PC-3 (cell line): ENCODE data around the gene ANTXR2. TPM values are rescaled to one million over a fixed set of nuclear protein-coding genes. Genes with fewer than 3 reads are reported as not detected.

Source experiments
- ATAC-seq: fragments of 200-7000 bp; cut with Tn5 transposase; 2 replicates; pipeline ENCODE4 v1.9.1; 2020; ENCODE audit warnings: mild to moderate bottlenecking, moderate library complexity
- BruUV-seq: library from RNA; stranded (reverse); fragments of 400-500 nt; replicated peaks from 2 replicates; lab custom pipeline; 2021; lab: Mats Ljungman, UMichigan
- CTCF ChIA-PET: fragments of 300-600 bp; sonication (Branson Sonifier 250); formaldehyde crosslinking; loops from one replicate; lab custom pipeline; 2022; ENCODE audit warnings: antibody characterized with exemption; lab: Charles Lee
- POLR2A ChIA-PET: fragments of 300-600 bp; sonication (Branson Sonifier 250); formaldehyde crosslinking; loops from one replicate; lab custom pipeline; 2022; ENCODE audit warnings: antibody characterized with exemption; ENCODE audit not compliant: unreplicated experiment; lab: Charles Lee
- DNase-seq: peaks from one replicate; pipeline ENCODE4 v3.0.0-alpha.2; 2015
- H2AFZ ChIP-seq: fragments of 300-600 bp; sonication (generic); 2 replicates; pipeline ENCODE4 v1.6.0; 2016; ENCODE audit warnings: antibody characterized with exemption, low read length
- H3F3A ChIP-seq: fragments of 300-600 bp; sonication (generic); one replicate; pipeline ENCODE4 v1.6.0; 2017; ENCODE audit warnings: antibody characterized with exemption, low read length, control low read depth, mild to moderate bottlenecking; ENCODE audit not compliant: unreplicated experiment
- H3K27ac ChIP-seq: fragments of 300-600 bp; sonication (generic); 2 replicates; pipeline ENCODE4 v1.5.1; 2016; ENCODE audit warnings: mild to moderate bottlenecking, low read length
- H3K27me3 ChIP-seq: fragments of 300-600 bp; sonication (generic); 2 replicates; pipeline ENCODE4 v1.6.1; 2016; ENCODE audit warnings: low read length, mixed read lengths
- H3K36me3 ChIP-seq: fragments of 300-600 bp; sonication (generic); 2 replicates; pipeline ENCODE4 v1.6.1; 2016; ENCODE audit warnings: low read depth, mixed run types, low read length, mixed read lengths
- H3K4me1 ChIP-seq: fragments of 300-600 bp; sonication (generic); 2 replicates; pipeline ENCODE4 v1.5.1; 2016; ENCODE audit warnings: low read length; ENCODE audit not compliant: insufficient read depth
- H3K4me2 ChIP-seq: fragments of 300-600 bp; sonication (generic); 2 replicates; pipeline ENCODE4 v1.6.0; 2016; ENCODE audit warnings: low read length
- H3K4me3 ChIP-seq: fragments of 300-600 bp; sonication (generic); 2 replicates; pipeline ENCODE4 v1.5.1; 2016; ENCODE audit warnings: mild to moderate bottlenecking, low read length, mixed read lengths
- H3K79me2 ChIP-seq: fragments of 300-600 bp; sonication (generic); 2 replicates; pipeline ENCODE4 v1.6.1; 2017; ENCODE audit warnings: low read length, mixed read lengths
- H3K9ac ChIP-seq: fragments of 300-600 bp; sonication (generic); 2 replicates; pipeline ENCODE4 v1.6.0; 2016; ENCODE audit warnings: mild to moderate bottlenecking, low read length
- H3K9me2 ChIP-seq: fragments of 300-600 bp; sonication (generic); replicated peaks from 2 replicates; pipeline ENCODE4 v1.6.1; 2016; ENCODE audit warnings: mixed run types, low read length, mixed read lengths
- H3K9me3 ChIP-seq: fragments of 300-600 bp; sonication (generic); 2 replicates; pipeline ENCODE4 v1.6.1; 2016; ENCODE audit warnings: low read length, mixed read lengths
- H4K20me1 ChIP-seq: fragments of 300-600 bp; sonication (generic); 2 replicates; pipeline ENCODE4 v1.6.1; 2016; ENCODE audit warnings: low read length, mixed read lengths
- EZH2 ChIP-seq: fragments of 300-600 bp; sonication (generic); IDR thresholded peaks from one replicate; pipeline ENCODE4 v1.6.1; 2017; ENCODE audit warnings: antibody characterized with exemption, mild to moderate bottlenecking, low read length; ENCODE audit not compliant: unreplicated experiment
- EZH2phosphoT487 ChIP-seq: fragments of 300-600 bp; sonication (generic); IDR thresholded peaks from 2 replicates; pipeline ENCODE4 v1.6.1; 2018; ENCODE audit warnings: mild to moderate bottlenecking, antibody characterized with exemption, low read length, borderline replicate concordance
- intact Hi-C: fragments of 100-400 bp; cut with micrococcal nuclease; formaldehyde crosslinking; loops from 2 replicates; pipeline ENCODE4 v1.9.0; 2023
- total RNA-seq: library from RNA; depleted of rRNA; stranded (reverse); fragments of >200 nt; gene quantifications from 2 replicates; pipeline ENCODE4 v1.2.3, GENCODE V29; 2014
- TF ChIP-seq, protein P1 (sequence below): fragments of 300-600 bp; sonication (generic); conservative IDR thresholded peaks from 2 replicates; pipeline ENCODE4 v1.5.1; 2017; ENCODE audit warnings: antibody characterized with exemption, low read depth, mild to moderate bottlenecking, low read length

The ANTXR2 gene
- total RNA-seq, 1 experiment from 2014 or later = 43.9 TPM

DNA sequence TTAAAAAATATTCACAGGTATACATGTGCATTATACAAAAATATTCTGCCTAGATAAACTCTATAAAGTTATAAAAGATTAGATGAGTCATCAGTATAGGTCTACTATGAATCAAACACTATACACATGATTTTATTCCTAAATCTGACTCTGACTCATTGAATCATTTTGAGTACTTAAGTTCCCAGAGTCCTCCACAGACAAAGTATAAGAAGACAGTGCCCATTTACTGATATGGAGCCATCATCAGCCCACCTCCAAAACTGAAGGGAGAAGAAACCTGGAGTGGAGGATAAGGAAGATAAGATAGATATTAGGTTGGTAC is 28.7 kb upstream of the ANTXR2 start:
- DNase-seq = peak; percentile 74
- Histone ChIP-seq H3K27me3 (no peaks in the 10 kb centered on the region), H3K9ac (peak overlapping the region; percentile 64), H3K9me3 (no peaks in the 10 kb centered on the region), H3K4me2 (peak overlapping the region; percentile 18), H4K20me1 (no peaks in the 10 kb centered on the region), H3K36me3 (no peaks in the 10 kb centered on the region), H3K79me2 (no peaks in the 10 kb centered on the region), H2AFZ (peak overlapping the region; percentile 31; the same call in 1 of the 2 replicates), H3F3A (peaks cover 7% of the 10 kb centered on the region), H3K4me1 (peaks cover 50% of the 10 kb centered on the region), H3K4me3 (no peak overlapping the region), H3K9me2 (no peaks in the 10 kb centered on the region), H3K27ac (peak overlapping the region; percentile 90)
- CTCF ChIA-PET = no interaction called here
- ATAC-seq = peak; percentile 60
- TF ChIP-seq, protein P1, sequence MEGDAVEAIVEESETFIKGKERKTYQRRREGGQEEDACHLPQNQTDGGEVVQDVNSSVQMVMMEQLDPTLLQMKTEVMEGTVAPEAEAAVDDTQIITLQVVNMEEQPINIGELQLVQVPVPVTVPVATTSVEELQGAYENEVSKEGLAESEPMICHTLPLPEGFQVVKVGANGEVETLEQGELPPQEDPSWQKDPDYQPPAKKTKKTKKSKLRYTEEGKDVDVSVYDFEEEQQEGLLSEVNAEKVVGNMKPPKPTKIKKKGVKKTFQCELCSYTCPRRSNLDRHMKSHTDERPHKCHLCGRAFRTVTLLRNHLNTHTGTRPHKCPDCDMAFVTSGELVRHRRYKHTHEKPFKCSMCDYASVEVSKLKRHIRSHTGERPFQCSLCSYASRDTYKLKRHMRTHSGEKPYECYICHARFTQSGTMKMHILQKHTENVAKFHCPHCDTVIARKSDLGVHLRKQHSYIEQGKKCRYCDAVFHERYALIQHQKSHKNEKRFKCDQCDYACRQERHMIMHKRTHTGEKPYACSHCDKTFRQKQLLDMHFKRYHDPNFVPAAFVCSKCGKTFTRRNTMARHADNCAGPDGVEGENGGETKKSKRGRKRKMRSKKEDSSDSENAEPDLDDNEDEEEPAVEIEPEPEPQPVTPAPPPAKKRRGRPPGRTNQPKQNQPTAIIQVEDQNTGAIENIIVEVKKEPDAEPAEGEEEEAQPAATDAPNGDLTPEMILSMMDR = no peak
- no peak for TF ChIP-seq EZH2
- TF ChIP-seq EZH2phosphoT487 = no peak
- POLR2A ChIA-PET = no interaction called here
- no TSS peak for BruUV-seq
- intact Hi-C loops = loop anchor here (1.0 kb wide), 1 partner anchor 35 kb away; no protein-coding TSS in a partner anchor

DNA sequence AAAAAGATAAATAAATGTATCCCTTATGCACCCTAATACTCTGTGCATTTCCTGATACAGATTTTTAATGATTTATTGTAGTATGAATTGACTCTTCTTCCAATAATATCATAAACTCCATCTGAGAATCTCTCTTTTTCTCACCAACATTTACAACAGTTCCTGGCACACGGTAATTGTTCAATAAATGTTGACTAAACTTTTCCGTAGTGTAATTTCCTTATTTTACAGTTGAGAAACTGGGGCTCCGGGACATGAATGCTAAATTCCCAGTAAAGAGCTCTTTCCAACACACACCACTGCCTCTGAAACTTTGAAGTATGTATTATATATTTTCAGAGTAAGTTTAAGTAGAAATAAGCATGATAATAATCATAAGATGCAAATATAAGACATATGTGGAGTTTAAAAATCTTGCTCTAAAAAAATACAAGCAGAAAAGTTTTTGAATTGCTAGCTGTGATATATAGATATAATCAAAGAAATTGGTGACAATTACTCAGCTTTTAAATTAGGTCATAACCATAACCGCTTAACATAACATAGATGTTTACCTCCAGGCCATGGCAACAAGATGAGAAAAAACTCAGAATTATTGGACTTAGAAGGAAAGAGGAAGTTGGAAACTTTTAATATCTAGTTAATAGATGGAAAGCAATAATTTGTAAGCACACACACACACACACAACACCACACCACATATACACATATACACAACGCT is 28.2 kb upstream of the ANTXR2 start:
- Histone ChIP-seq H4K20me1 (no peaks in the 10 kb centered on the region), H3K36me3 (no peaks in the 10 kb centered on the region), H3K9ac (peak overlapping the region; percentile 64), H3K9me2 (no peaks in the 10 kb centered on the region), H2AFZ (0 out of 2 replicates have a peak overlapping the region, but pooled peaks have one; percentile 11), H3K4me3 (0 out of 2 replicates have a peak overlapping the region, but pooled peaks have one; percentile 1), H3K27me3 (no peaks in the 10 kb centered on the region), H3F3A (peaks cover 7% of the 10 kb centered on the region), H3K9me3 (no peaks in the 10 kb centered on the region), H3K4me2 (peak overlapping the region; percentile 18), H3K79me2 (no peaks in the 10 kb centered on the region), H3K27ac (peak overlapping the region; percentile 90), H3K4me1 (peaks cover 55% of the 10 kb centered on the region)
- POLR2A ChIA-PET = no interaction called here
- ATAC-seq (peak; percentile 38), DNase-seq (peak; percentile 66)
- no peak for TF ChIP-seq EZH2
- TF ChIP-seq, protein P1 = no peak
- TF ChIP-seq EZH2phosphoT487 = no peak
- intact Hi-C loops = loop anchor here (1.0 kb wide), 1 partner anchor 35 kb away; no protein-coding TSS in a partner anchor
- no TSS peak for BruUV-seq
- CTCF ChIA-PET = no interaction called here

DNA sequence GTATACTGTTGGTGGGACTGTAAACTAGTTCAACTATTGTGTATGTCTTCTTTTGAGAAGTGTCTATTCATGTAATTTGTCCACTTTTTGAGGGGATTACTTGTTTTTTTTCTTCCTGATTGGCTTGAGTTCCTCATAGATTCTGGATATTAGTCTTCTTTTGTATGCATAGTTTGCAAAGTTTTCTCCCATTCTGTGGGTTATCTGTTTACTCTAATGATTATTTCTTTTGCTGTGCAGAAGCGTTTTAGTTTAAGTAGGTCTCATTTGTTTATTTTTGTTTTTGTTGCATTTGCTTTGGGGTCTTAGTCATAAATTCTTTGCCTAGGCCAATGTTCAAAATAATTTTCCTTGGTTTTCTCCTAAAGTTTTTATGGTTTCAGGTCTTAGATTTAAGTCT is 26.6 kb upstream of the ANTXR2 start:
- Histone ChIP-seq H3K4me2 (no peak overlapping the region), H3K27me3 (no peaks in the 10 kb centered on the region), H3K9ac (no peak overlapping the region), H3K36me3 (no peaks in the 10 kb centered on the region), H3K27ac (0 out of 2 replicates have a peak overlapping the region, but pooled peaks have one; percentile 90), H3K9me2 (no peaks in the 10 kb centered on the region), H2AFZ (no peak overlapping the region), H3K4me3 (no peak overlapping the region), H4K20me1 (no peaks in the 10 kb centered on the region), H3K9me3 (no peaks in the 10 kb centered on the region), H3F3A (peaks cover 7% of the 10 kb centered on the region), H3K79me2 (no peaks in the 10 kb centered on the region), H3K4me1 (peaks cover 59% of the 10 kb centered on the region)
- TF ChIP-seq EZH2phosphoT487 = no peak
- TF ChIP-seq, protein P1 = no peak
- no peak for TF ChIP-seq EZH2
- ChIA-PET POLR2A (no interaction called here), CTCF (no interaction called here)
- no peak for ATAC-seq
- no peak for DNase-seq
- intact Hi-C loops = no loop called here
- BruUV-seq = no TSS peak
